ENCODE data around the gene CFAP299.

CFAP299 gene

DNA sequence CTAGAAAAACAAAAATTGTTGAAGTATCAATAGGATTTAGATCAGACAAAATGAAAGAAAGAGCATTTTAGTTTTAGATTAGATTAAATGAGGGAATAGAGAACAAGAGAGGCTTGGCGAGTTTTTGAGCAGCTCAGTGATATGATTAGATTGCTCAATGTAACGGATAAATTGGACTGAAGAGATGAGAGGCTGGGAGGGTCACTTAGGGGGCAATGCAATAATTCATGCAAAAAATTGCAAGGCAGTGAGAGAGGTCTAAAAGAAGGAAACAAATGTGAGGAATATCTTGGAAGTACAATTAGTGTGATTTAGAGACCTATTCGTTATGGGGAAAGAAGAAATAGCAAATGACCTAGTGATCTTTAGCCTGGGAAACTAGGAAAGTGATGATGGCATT is 644.7 kb downstream of the CFAP299 start:
- no peak for DNase-seq

DNA sequence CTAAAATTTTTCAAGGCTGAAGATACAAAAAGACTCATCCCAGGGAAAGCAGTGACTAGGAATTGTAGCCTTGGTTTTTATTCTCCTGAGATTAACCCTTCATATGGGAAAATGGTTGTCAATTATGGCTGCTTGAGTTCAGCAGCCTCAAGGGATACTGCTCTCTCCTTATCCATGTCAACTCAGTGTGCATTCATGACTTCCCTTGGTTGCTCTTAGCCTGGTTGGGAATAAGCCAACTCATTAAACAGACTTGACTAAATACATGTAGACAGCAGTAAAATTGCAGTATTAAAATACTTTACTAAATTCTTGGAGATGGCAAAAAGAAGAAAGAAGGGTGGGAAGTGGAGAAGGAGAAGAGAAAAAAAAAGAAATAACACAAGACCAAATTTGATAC is 650.5 kb downstream of the CFAP299 start:
- no peak for DNase-seq

DNA sequence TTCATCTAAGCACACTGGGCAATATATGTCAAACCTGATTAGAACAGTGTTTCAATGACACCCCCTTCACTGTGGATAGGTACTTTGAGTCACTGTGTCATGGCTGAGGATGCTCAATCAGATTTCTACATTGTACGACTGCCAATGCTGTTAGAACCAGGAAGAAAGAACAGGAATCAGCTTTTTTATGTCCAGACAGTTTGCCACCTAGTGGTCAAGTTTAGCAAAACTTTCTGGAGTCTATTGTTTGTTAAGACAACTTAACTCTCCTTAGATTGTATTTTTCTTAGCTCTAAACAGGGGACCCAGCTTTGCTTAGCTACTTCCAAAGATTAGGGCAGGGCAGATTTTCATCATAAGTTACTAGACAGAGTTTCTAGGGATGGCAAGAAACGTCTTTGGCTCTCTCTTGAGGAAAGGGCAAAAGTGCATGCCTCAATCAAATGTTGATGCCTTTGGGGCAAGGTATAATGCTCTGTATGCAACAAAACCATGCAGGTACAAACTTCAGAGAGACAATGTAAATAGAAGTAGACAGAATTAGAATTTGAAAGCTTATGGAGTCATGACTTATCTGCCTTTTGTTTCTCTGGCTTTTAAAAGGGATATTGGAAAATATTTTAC is 654.5 kb downstream of the CFAP299 start:
- DNase-seq = no peak

- DNase-seq = no peak
Observed at GRCh38 chr4:80990851-80991250, 655.3 kb downstream of the CFAP299 start.

- DNase-seq = no peak
Observed at GRCh38 chr4:80999943-81000342, 664.4 kb downstream of the CFAP299 start.

- DNase-seq = no peak
Observed at GRCh38 chr4:81003597-81004111, 668.1 kb downstream of the CFAP299 start.

DNA sequence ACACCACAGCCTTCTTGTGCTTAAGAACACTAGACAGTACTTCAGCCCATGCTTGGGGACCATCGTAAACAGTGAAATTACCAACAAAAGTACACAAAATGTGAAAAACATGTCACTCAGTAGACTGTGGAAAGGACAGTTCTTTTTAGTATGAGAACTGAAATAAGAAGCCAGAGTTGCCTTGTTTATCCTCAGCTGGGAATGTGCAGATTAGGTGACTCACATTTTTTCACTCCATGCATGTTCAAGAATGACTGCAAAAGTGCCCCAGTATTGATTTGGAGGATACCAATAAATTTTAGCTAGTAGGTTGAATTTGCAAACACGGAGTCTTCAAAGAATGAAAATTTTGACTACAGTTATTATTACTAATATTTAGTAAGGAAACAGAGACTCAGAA is 671.9 kb downstream of the CFAP299 start:
- no peak for DNase-seq

Measured in stimulated activated CD4-positive, alpha-beta T cell treated with anti-CD3 and anti-CD28 coated beads, Interleukin-12 subunit alpha, Interleukin-12 subunit beta, amount 100 ng/mL, for 4 hours (primary cell).